OCI-LY3 (cell line): ENCODE data around the gene HNRNPUL2.
A peak's percentile ranks its signal among the peaks of the same experiment; 100 is the strongest.

Source experiments
- H2AFZ ChIP-seq: fragments of 200-600, 300-600 bp; shearing (Covaris generic); 2 replicates; pipeline ENCODE4 v1.6.0; 2014; ENCODE audit warnings: antibody characterized with exemption, low read depth, low read length
- H3K27ac ChIP-seq: fragments of 200-600, 300-600 bp; sonication (generic); 2 replicates; pipeline ENCODE4 v1.5.1; 2014; ENCODE audit warnings: mild to moderate bottlenecking, low read length, moderate library complexity, mixed read lengths
- H3K27me3 ChIP-seq: fragments of 200-600, 300-600 bp; sonication (generic); 2 replicates; pipeline ENCODE4 v1.6.1; 2014; ENCODE audit warnings: low read depth, low read length, mixed read lengths
- H3K36me3 ChIP-seq: fragments of 200-600, 300-600 bp; sonication (generic); replicated peaks from 2 replicates; pipeline ENCODE3; 2014; ENCODE audit warnings: low read depth, low read length, mixed read lengths
- H3K4me1 ChIP-seq: fragments of 300-600, 200-600 bp; sonication (generic); 2 replicates; pipeline ENCODE4 v1.6.1; 2014; ENCODE audit warnings: low read length, mixed read lengths
- H3K4me2 ChIP-seq: fragments of 200-600, 300-600 bp; sonication (generic); 2 replicates; pipeline ENCODE4 v1.6.1; 2014; ENCODE audit warnings: low read length, mixed read lengths
- H3K4me3 ChIP-seq: fragments of 300-600, 200-600 bp; sonication (generic); 2 replicates; pipeline ENCODE4 v1.5.1; 2014; ENCODE audit warnings: antibody characterized with exemption, mild to moderate bottlenecking, low read length, moderate library complexity
- H3K79me2 ChIP-seq: fragments of 300-600, 200-600 bp; shearing (Covaris generic); 2 replicates; pipeline ENCODE4 v1.6.1; 2014; ENCODE audit warnings: mild to moderate bottlenecking, low read length, mixed read lengths
- H3K9ac ChIP-seq: fragments of 300-600, 200-600 bp; shearing (Covaris generic); 2 replicates; pipeline ENCODE4 v1.6.0; 2014; ENCODE audit warnings: mild to moderate bottlenecking, low read length, moderate library complexity
- H3K9me3 ChIP-seq: fragments of 200-600, 300-600 bp; shearing (Covaris generic); 2 replicates; pipeline ENCODE4 v1.6.1; 2014; ENCODE audit warnings: low read length, mixed read lengths; ENCODE audit not compliant: insufficient read depth
- H4K20me1 ChIP-seq: fragments of 200-600, 300-600 bp; sonication (generic); 2 replicates; pipeline ENCODE4 v1.6.1; 2016; ENCODE audit warnings: low read length, mixed read lengths; ENCODE audit not compliant: insufficient read depth
- EZH2phosphoT487 ChIP-seq: fragments of 200-600 bp; shearing (Covaris generic); IDR thresholded peaks from 2 replicates; pipeline ENCODE4 v1.6.1; 2018; ENCODE audit warnings: antibody characterized with exemption, mixed run types, low read depth
- TF ChIP-seq, protein P1 (sequence below): fragments of 200-600, 300-600 bp; sonication (generic); IDR thresholded peaks from 2 replicates; pipeline ENCODE4 v1.5.1; 2014; ENCODE audit warnings: antibody characterized with exemption, low read length, low read depth

Gene HNRNPUL2

GRCh38 chr11:62709247-62710000 is 17.8 kb downstream of the HNRNPUL2 start:
- H3K9ac ChIP-seq, result peak overlapping the region; percentile 80
- peak overlapping the region; percentile 89 for H3K4me2 ChIP-seq
- H3K9me3 ChIP-seq, result no peaks in the 10 kb centered on the region
- TF ChIP-seq, protein P1, sequence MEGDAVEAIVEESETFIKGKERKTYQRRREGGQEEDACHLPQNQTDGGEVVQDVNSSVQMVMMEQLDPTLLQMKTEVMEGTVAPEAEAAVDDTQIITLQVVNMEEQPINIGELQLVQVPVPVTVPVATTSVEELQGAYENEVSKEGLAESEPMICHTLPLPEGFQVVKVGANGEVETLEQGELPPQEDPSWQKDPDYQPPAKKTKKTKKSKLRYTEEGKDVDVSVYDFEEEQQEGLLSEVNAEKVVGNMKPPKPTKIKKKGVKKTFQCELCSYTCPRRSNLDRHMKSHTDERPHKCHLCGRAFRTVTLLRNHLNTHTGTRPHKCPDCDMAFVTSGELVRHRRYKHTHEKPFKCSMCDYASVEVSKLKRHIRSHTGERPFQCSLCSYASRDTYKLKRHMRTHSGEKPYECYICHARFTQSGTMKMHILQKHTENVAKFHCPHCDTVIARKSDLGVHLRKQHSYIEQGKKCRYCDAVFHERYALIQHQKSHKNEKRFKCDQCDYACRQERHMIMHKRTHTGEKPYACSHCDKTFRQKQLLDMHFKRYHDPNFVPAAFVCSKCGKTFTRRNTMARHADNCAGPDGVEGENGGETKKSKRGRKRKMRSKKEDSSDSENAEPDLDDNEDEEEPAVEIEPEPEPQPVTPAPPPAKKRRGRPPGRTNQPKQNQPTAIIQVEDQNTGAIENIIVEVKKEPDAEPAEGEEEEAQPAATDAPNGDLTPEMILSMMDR, result no peak
- no peak for TF ChIP-seq EZH2phosphoT487
- peak overlapping the region; percentile 81 for H3K4me3 ChIP-seq
- no peaks in the 10 kb centered on the region for H4K20me1 ChIP-seq
- H3K4me1 ChIP-seq, result peaks cover 28% of the 10 kb centered on the region
- H3K27ac ChIP-seq, result peak overlapping the region; percentile 84
- peaks cover 19% of the 10 kb centered on the region for H3K79me2 ChIP-seq
- H2AFZ ChIP-seq, result peak overlapping the region; percentile 63; the same call in 1 of the 2 replicates
- H3K36me3 ChIP-seq, result peaks cover 65% of the 10 kb centered on the region
- no peaks in the 10 kb centered on the region for H3K27me3 ChIP-seq

- H3K4me2 ChIP-seq, result peak overlapping the region; percentile 89
Measured at GRCh38 chr11:62708793-62709192, 18.5 kb downstream of the HNRNPUL2 start.

GRCh38 chr11:62708392-62708791 is 18.9 kb downstream of the HNRNPUL2 start:
- TF ChIP-seq EZH2phosphoT487, result no peak
- TF ChIP-seq, protein P1, result no peak
- peak overlapping the region; percentile 80; the same call in 1 of the 2 replicates for H3K9ac ChIP-seq
- H3K36me3 ChIP-seq, result peaks cover 57% of the 10 kb centered on the region
- peak overlapping the region; percentile 89 for H3K4me2 ChIP-seq
- peak overlapping the region; percentile 84 for H3K27ac ChIP-seq
- H2AFZ ChIP-seq, result no peak overlapping the region
- H4K20me1 ChIP-seq, result no peaks in the 10 kb centered on the region
- no peaks in the 10 kb centered on the region for H3K9me3 ChIP-seq
- H3K4me3 ChIP-seq, result peak overlapping the region; percentile 81
- peaks cover 12% of the 10 kb centered on the region for H3K79me2 ChIP-seq
- H3K27me3 ChIP-seq, result no peaks in the 10 kb centered on the region
- H3K4me1 ChIP-seq, result peaks cover 28% of the 10 kb centered on the region

More at GRCh38 chr11:62708793-62709192, 18.5 kb downstream of the HNRNPUL2 start:
- H3K4me1 ChIP-seq, result peaks cover 28% of the 10 kb centered on the region
- no peak for TF ChIP-seq EZH2phosphoT487
- TF ChIP-seq, protein P1, result no peak
- H3K36me3 ChIP-seq, result peaks cover 61% of the 10 kb centered on the region
- H3K9ac ChIP-seq, result peak overlapping the region; percentile 80
- peak overlapping the region; percentile 52; the same call in 1 of the 2 replicates for H2AFZ ChIP-seq
- peak overlapping the region; percentile 81 for H3K4me3 ChIP-seq
- peaks cover 15% of the 10 kb centered on the region for H3K79me2 ChIP-seq
- no peaks in the 10 kb centered on the region for H3K27me3 ChIP-seq
- H3K27ac ChIP-seq, result peak overlapping the region; percentile 84
- H3K9me3 ChIP-seq, result no peaks in the 10 kb centered on the region
- H4K20me1 ChIP-seq, result no peaks in the 10 kb centered on the region

DNA sequence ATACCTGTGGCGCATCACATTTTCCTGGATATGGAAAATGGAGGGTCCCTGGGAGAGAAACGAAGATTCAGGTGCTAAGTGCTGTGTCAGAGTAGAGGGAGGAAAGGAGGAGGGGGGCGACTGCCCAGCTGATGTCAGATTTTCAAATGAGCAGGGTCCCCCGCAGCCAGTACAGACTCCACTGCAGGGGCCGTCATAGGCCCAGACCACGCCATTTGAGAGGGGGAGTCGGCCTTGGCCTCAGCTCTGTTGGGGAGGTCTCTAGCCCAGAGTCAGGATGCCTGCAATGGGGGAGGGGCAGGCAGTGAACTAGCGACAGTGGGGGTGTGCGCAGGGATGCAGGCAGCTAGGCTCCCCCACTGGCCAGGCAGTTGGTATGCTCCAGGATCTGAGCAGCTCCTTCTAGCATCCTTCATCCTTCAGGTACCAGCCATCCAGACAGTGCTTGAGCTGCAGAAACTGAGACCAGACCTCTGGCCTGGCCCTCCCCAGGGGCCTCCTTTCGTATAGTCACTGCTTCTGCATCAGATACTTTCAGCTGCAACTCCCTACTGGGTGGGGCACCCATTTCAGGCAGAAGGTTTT is 19.9 kb downstream of the HNRNPUL2 start, which contains the start of the genes BSCL2 and GNG3:
TSS of gene BSCL2 (minus strand) at position 148 of the 585 bp plus-strand sequence. CDS start 229 bp downstream, outside the sequence.
TSS of gene GNG3 (plus strand) at position 400 of the 585 bp plus-strand sequence. CDS start 620 bp downstream, outside the sequence.
- H3K27me3 ChIP-seq, result no peaks in the 10 kb centered on the region
- peaks cover 10% of the 10 kb centered on the region for H3K79me2 ChIP-seq
- TF ChIP-seq EZH2phosphoT487, result no peak
- TF ChIP-seq, protein P1, result no peak
- H3K9ac ChIP-seq, result no peak within 1 kb of the TSS
- H2AFZ ChIP-seq, result no peak within 1 kb of the TSS
- peak within 1 kb of the TSS; percentile 89 for H3K4me2 ChIP-seq
- H3K4me3 ChIP-seq, result peak within 1 kb of the TSS; percentile 84
- H3K9me3 ChIP-seq, result no peaks in the 10 kb centered on the region
- H3K27ac ChIP-seq, result no peak within 1 kb of the TSS; the same call in 1 of the 2 replicates
- H3K4me1 ChIP-seq, result peaks cover 32% of the 10 kb centered on the region
- peaks cover 50% of the 10 kb centered on the region for H3K36me3 ChIP-seq
- no peaks in the 10 kb centered on the region for H4K20me1 ChIP-seq
